Suprapubic skin (tissue), 4 donors: ENCODE data around the gene DDX4. TPM values are rescaled to one million over a fixed set of nuclear protein-coding genes. Genes with fewer than 3 reads are reported as not detected.

ENCODE experiments used
- DNase-seq, 2 donors: peaks; one replicate each; pipeline ENCODE4 v3.0.0-alpha.2; 2019; ENCODE audit warnings: low spot score in 2 of 2
- H3K27ac ChIP-seq: fragments of 200-600 bp; sonication (generic); one replicate; pipeline ENCODE4 v1.5.1; 2019
- H3K27me3 ChIP-seq: fragments of 200-600 bp; sonication (generic); one replicate; pipeline ENCODE4 v1.5.1; 2019
- H3K36me3 ChIP-seq: fragments of 200-600 bp; sonication (generic); one replicate; pipeline ENCODE4 v1.5.1; 2019
- H3K4me1 ChIP-seq: fragments of 200-600 bp; sonication (generic); one replicate; pipeline ENCODE4 v1.5.1; 2019
- H3K4me3 ChIP-seq: fragments of 200-600 bp; sonication (generic); one replicate; pipeline ENCODE4 v1.5.1; 2019; ENCODE audit warnings: mild to moderate bottlenecking
- H3K9me3 ChIP-seq: fragments of 200-600 bp; sonication (generic); one replicate; pipeline ENCODE4 v1.5.1; 2019
- CTCF ChIP-seq, 2 donors: fragments of 200-600 bp in 1 of 2; fragments of 450-650 bp in 1 of 2; sonication (generic) in 1 of 2; IDR thresholded peaks; one replicate each; pipeline ENCODE4 v1.5.1; 2016 to 2019; ENCODE audit warnings: antibody characterized with exemption in 2 of 2, mild to moderate bottlenecking in 1 of 2, moderate library complexity in 1 of 2
- EP300 ChIP-seq: sonication (generic); formaldehyde crosslinking; IDR thresholded peaks from one replicate; pipeline ENCODE4 v1.6.1; 2017; ENCODE audit warnings: antibody characterized with exemption
- POLR2A ChIP-seq, 2 donors: fragments of 450-650 bp; IDR thresholded peaks; one replicate each; pipeline ENCODE4 v1.6.1; 2017; ENCODE audit warnings: antibody characterized with exemption in 2 of 2, mild to moderate bottlenecking in 2 of 2, moderate library complexity in 2 of 2
- POLR2AphosphoS5 ChIP-seq, 3 donors: sonication (generic); formaldehyde crosslinking; IDR thresholded peaks; one replicate each; pipeline ENCODE4 v1.6.1; 2017; ENCODE audit warnings: antibody characterized with exemption in 3 of 3
- WGBS: methylation state at CpG from one replicate; pipeline ENCODE4 v1.1.5; 2018; 5-methylcytosine and 5-hydroxymethylcytosine counted together
- total RNA-seq, 4 donors: library from RNA; depleted of rRNA; stranded (reverse); fragments of >200 nt; gene quantifications; one replicate each; pipeline ENCODE4 v1.1.0, GENCODE V29; 2016

The DDX4 gene
- total RNA-seq, 4 donors from 2014 or later: not detected

- WGBS: 93% methylated on average over 3 of the region's 3 CpGs
- TF ChIP-seq EP300 (no peak), POLR2A (IDR thresholded peaks at IDR 0.05) (no peak), POLR2AphosphoS5 (IDR thresholded peaks at IDR 0.05) (no peak), CTCF (IDR thresholded peaks at IDR 0.05) (no peak)
- Histone ChIP-seq H3K4me1 (no peaks in the 10 kb centered on the region), H3K36me3 (no peaks in the 10 kb centered on the region), H3K4me3 (no peak overlapping the region), H3K9me3 (no peaks in the 10 kb centered on the region), H3K27ac (no peak overlapping the region), H3K27me3 (no peaks in the 10 kb centered on the region)
- no peak for DNase-seq
Observed at GRCh38 chr5:55829956-55830355, 92.1 kb downstream of the DDX4 start.

GRCh38 chr5:55832446-55832845 is 94.6 kb downstream of the DDX4 start:
- Histone ChIP-seq H3K27ac (no peak overlapping the region), H3K27me3 (no peaks in the 10 kb centered on the region), H3K9me3 (no peaks in the 10 kb centered on the region), H3K4me3 (no peak overlapping the region), H3K36me3 (no peaks in the 10 kb centered on the region), H3K4me1 (no peaks in the 10 kb centered on the region)
- TF ChIP-seq POLR2A (IDR thresholded peaks at IDR 0.05): no peak
- no peak for TF ChIP-seq CTCF (IDR thresholded peaks at IDR 0.05)
- no peak for TF ChIP-seq POLR2AphosphoS5 (IDR thresholded peaks at IDR 0.05)
- no peak for TF ChIP-seq EP300
- 96% methylated on average over 17 of the region's 17 CpGs for WGBS
- DNase-seq: no peak

GRCh38 chr5:55836191-55836590 is 98.3 kb downstream of the DDX4 start:
- no peaks in the 10 kb centered on the region for H3K9me3 ChIP-seq
- H3K36me3 ChIP-seq: no peaks in the 10 kb centered on the region
- TF ChIP-seq EP300 (no peak), CTCF (IDR thresholded peaks at IDR 0.05) (no peak), POLR2A (IDR thresholded peaks at IDR 0.05) (no peak), POLR2AphosphoS5 (IDR thresholded peaks at IDR 0.05) (no peak)
- whole genome bisulfite sequencing: 95% methylated on average over 1 of the region's 1 CpG
- no peaks in the 10 kb centered on the region for H3K4me1 ChIP-seq
- H3K27ac ChIP-seq: no peak overlapping the region
- no peaks in the 10 kb centered on the region for H3K27me3 ChIP-seq
- no peak for DNase-seq
- no peak overlapping the region for H3K4me3 ChIP-seq

- no peak for DNase-seq
- Histone ChIP-seq H3K36me3 (no peaks in the 10 kb centered on the region), H3K27ac (no peak overlapping the region), H3K4me1 (no peaks in the 10 kb centered on the region), H3K4me3 (no peak overlapping the region), H3K27me3 (no peaks in the 10 kb centered on the region), H3K9me3 (no peaks in the 10 kb centered on the region)
- TF ChIP-seq CTCF (IDR thresholded peaks at IDR 0.05) (no peak), POLR2A (IDR thresholded peaks at IDR 0.05) (no peak), EP300 (no peak), POLR2AphosphoS5 (IDR thresholded peaks at IDR 0.05) (no peak)
- 88% methylated on average over 2 of the region's 2 CpGs for WGBS
Observed at GRCh38 chr5:55841976-55842375, 104.1 kb downstream of the DDX4 start.

GRCh38 chr5:55847837-55848236 is 110.0 kb downstream of the DDX4 start:
- WGBS: 53% methylated on average over 1 of the region's 1 CpG
- H3K27me3 ChIP-seq: no peaks in the 10 kb centered on the region
- H3K36me3 ChIP-seq: no peaks in the 10 kb centered on the region
- no peak overlapping the region for H3K4me3 ChIP-seq
- H3K9me3 ChIP-seq: no peaks in the 10 kb centered on the region
- no peak overlapping the region for H3K27ac ChIP-seq
- H3K4me1 ChIP-seq: peaks cover under 1% of the 10 kb centered on the region
- TF ChIP-seq POLR2AphosphoS5 (IDR thresholded peaks at IDR 0.05) (no peak), CTCF (IDR thresholded peaks at IDR 0.05) (no peak), POLR2A (IDR thresholded peaks at IDR 0.05) (no peak), EP300 (no peak)
- DNase-seq: no peak
